ENCODE measurements around the gene DAPK3. TPM values are rescaled to one million over a fixed set of nuclear protein-coding genes. Genes with fewer than 3 reads are reported as not detected.

Gene DAPK3
- total and polyA plus RNA-seq, 2 experiments from 2014 or later, result 47.6 to 167 TPM

GRCh38 chr19:3983936-3984583 lies 13.2 kb upstream of the DAPK3 start:
- no peaks in the 10 kb centered on the region for H3K27me3 ChIP-seq (replicated peaks; ENCODE audit: insufficient read depth)
- H3K36me3 ChIP-seq (ENCODE audit: low read depth), result peaks cover 51% of the 10 kb centered on the region
- no peaks in the 10 kb centered on the region for H3K9me2 ChIP-seq (ENCODE audit: insufficient read depth)
- H2AFZ ChIP-seq, result no peak overlapping the region
- H3K9me3 ChIP-seq (ENCODE audit: low read depth), result no peaks in the 10 kb centered on the region
- DNase-seq, result peak; percentile 88
- peaks cover 37% of the 10 kb centered on the region for H3F3A ChIP-seq (ENCODE audit: insufficient read depth)
- H3K4me2 ChIP-seq (ENCODE audit: unreplicated experiment), result peak overlapping the region; percentile 88
- peak overlapping the region; percentile 99 for H3K9ac ChIP-seq
- H3K4me3 ChIP-seq, result peak overlapping the region; percentile 97
- H3K4me1 ChIP-seq (ENCODE audit: insufficient read depth), result peaks cover 17% of the 10 kb centered on the region
- WGBS, 2 experiments (ENCODE audit: low coverage in 1 of 2, low lambda C conversion rate in 2 of 2, missing lambda C conversion rate in 2 of 2), result 4 to 6% methylated on average over 29 to 30 of the region's 30 CpGs
- H3K27ac ChIP-seq, result peak overlapping the region; percentile 98
- in situ Hi-C loops (cut with MboI), result no loop called here
- peaks cover 28% of the 10 kb centered on the region for H4K20me1 ChIP-seq (ENCODE audit: insufficient read depth)
- H3K79me2 ChIP-seq (ENCODE audit: insufficient read depth), result peaks cover 67% of the 10 kb centered on the region
- TF ChIP-seq EZH2 (IDR thresholded peaks at IDR 0.05; ENCODE audit: insufficient read depth, poor library complexity, severe bottlenecking) (no peak), EZH2phosphoT487 (IDR thresholded peaks at IDR 0.05; ENCODE audit: insufficient read depth, low read depth) (no peak)

DNA sequence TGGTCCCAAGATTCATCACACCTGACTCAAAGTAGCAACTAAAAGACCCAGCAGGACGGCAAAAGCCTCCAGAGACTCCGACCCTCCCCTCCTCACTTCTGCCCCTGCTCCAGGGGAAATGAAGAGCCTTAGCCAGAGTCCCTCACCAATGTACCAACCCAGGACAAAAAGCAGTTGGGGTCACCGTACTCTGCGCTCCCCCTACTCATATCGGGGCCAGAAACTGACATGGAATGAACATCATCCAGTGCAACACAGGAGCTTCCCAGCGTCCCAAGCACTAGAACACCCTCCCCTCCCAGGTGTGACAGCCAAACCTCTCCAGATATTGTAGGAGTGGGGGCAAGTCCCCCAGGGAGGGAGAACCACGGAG lies 12.6 kb upstream of the DAPK3 start:
- Histone ChIP-seq H3K36me3 (ENCODE audit: low read depth) (peaks cover 55% of the 10 kb centered on the region), H3K79me2 (ENCODE audit: insufficient read depth) (peaks cover 71% of the 10 kb centered on the region), H2AFZ (no peak overlapping the region), H3K9me3 (ENCODE audit: low read depth) (no peaks in the 10 kb centered on the region), H3K9me2 (ENCODE audit: insufficient read depth) (no peaks in the 10 kb centered on the region), H3K4me3 (peak overlapping the region; percentile 97), H3K4me1 (ENCODE audit: insufficient read depth) (peaks cover 16% of the 10 kb centered on the region), H4K20me1 (ENCODE audit: insufficient read depth) (peaks cover 31% of the 10 kb centered on the region), H3K9ac (peak overlapping the region; percentile 99), H3K27me3 (replicated peaks; ENCODE audit: insufficient read depth) (no peaks in the 10 kb centered on the region), H3K4me2 (ENCODE audit: unreplicated experiment) (peak overlapping the region; percentile 88), H3K27ac (peak overlapping the region; percentile 98), H3F3A (ENCODE audit: insufficient read depth) (peaks cover 39% of the 10 kb centered on the region)
- TF ChIP-seq EZH2phosphoT487 (IDR thresholded peaks at IDR 0.05; ENCODE audit: insufficient read depth, low read depth) (no peak), EZH2 (IDR thresholded peaks at IDR 0.05; ENCODE audit: insufficient read depth, poor library complexity, severe bottlenecking) (no peak)
- in situ Hi-C loops (cut with MboI), result no loop called here
- WGBS, 2 experiments (ENCODE audit: low coverage in 1 of 2, low lambda C conversion rate in 2 of 2, missing lambda C conversion rate in 2 of 2), result 57 to 65% methylated on average over 7 of the region's 7 CpGs
- DNase-seq, result no peak

DNA sequence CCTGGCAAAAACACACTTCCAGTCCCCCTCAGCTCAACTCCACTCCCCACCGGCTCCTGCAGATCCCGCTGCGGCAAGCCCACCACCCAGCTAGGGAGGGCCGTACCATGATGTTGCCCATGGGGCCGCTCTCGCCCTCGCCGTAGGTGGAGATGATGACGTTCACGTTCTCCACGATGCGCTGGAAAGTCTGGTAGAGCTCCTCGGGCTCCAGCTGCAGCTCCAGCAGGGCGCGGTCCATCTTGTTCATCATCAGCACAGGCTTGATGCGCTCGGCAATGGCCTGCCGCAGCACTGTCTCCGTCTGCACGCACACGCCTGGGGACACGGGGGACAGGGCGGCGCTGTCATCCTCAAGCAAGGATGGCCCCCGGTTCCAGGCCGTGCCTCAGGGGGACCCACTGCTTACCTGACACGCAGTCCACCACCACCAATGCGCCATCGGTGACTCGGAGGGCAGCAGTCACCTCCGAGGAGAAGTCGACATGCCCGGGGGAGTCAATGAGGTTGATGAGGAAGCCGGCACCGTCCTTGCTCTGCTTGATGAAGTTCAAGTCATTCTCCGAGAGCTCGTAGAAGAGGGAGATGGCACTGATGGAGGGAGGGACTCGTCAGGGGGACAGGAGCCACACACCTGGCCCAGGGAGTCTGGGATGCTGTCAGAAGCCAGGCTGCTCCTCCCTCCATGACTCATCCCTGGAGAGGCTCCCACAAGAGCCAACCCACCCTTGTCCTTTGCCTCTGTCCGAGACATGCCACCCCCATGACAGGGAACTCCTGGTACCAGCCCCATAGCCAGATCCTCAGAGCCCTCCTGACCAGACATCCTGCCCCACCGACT lies 12.0 kb upstream of the DAPK3 start:
- Histone ChIP-seq H3K9me3 (ENCODE audit: low read depth) (no peaks in the 10 kb centered on the region), H3K79me2 (ENCODE audit: insufficient read depth) (peaks cover 77% of the 10 kb centered on the region), H3K4me1 (ENCODE audit: insufficient read depth) (peaks cover 16% of the 10 kb centered on the region), H3K4me3 (peak overlapping the region; percentile 97), H2AFZ (no peak overlapping the region), H3F3A (ENCODE audit: insufficient read depth) (peaks cover 40% of the 10 kb centered on the region), H4K20me1 (ENCODE audit: insufficient read depth) (peaks cover 31% of the 10 kb centered on the region), H3K27ac (peak overlapping the region; percentile 98), H3K9me2 (ENCODE audit: insufficient read depth) (no peaks in the 10 kb centered on the region), H3K4me2 (ENCODE audit: unreplicated experiment) (peak overlapping the region; percentile 88), H3K9ac (peak overlapping the region; percentile 99), H3K36me3 (ENCODE audit: low read depth) (peaks cover 60% of the 10 kb centered on the region), H3K27me3 (replicated peaks; ENCODE audit: insufficient read depth) (no peaks in the 10 kb centered on the region)
- in situ Hi-C loops (cut with MboI), result no loop called here
- WGBS, 2 experiments (ENCODE audit: low coverage in 1 of 2, low lambda C conversion rate in 2 of 2, missing lambda C conversion rate in 2 of 2), result 71 to 74% methylated on average over 38 to 40 of the region's 40 CpGs
- DNase-seq, result peak; percentile 89
- TF ChIP-seq EZH2phosphoT487 (IDR thresholded peaks at IDR 0.05; ENCODE audit: insufficient read depth, low read depth) (no peak), EZH2 (IDR thresholded peaks at IDR 0.05; ENCODE audit: insufficient read depth, poor library complexity, severe bottlenecking) (no peak)

- Histone ChIP-seq H3K27me3 (replicated peaks; ENCODE audit: insufficient read depth) (no peaks in the 10 kb centered on the region), H4K20me1 (ENCODE audit: insufficient read depth) (peaks cover 31% of the 10 kb centered on the region), H3K9me2 (ENCODE audit: insufficient read depth) (no peaks in the 10 kb centered on the region), H3K4me3 (0 out of 2 replicates have a peak overlapping the region, but pooled peaks have one; percentile 97), H3K79me2 (ENCODE audit: insufficient read depth) (peaks cover 87% of the 10 kb centered on the region), H3K9ac (0 out of 2 replicates have a peak overlapping the region, but pooled peaks have one; percentile 17), H3F3A (ENCODE audit: insufficient read depth) (peaks cover 50% of the 10 kb centered on the region), H3K4me2 (ENCODE audit: unreplicated experiment) (no peak overlapping the region), H3K4me1 (ENCODE audit: insufficient read depth) (peaks cover 11% of the 10 kb centered on the region), H3K27ac (peak overlapping the region; percentile 20; the same call in 1 of the 2 replicates), H2AFZ (no peak overlapping the region), H3K9me3 (ENCODE audit: low read depth) (no peaks in the 10 kb centered on the region), H3K36me3 (ENCODE audit: low read depth) (peaks cover 69% of the 10 kb centered on the region)
- in situ Hi-C loops (cut with MboI), result no loop called here
- peak; percentile 36 for DNase-seq
- WGBS, 2 experiments (ENCODE audit: low coverage in 1 of 2, low lambda C conversion rate in 2 of 2, missing lambda C conversion rate in 2 of 2), result 75 to 81% methylated on average over 39 of the region's 39 CpGs
- no peak for TF ChIP-seq EZH2 (IDR thresholded peaks at IDR 0.05; ENCODE audit: insufficient read depth, poor library complexity, severe bottlenecking)
- no peak for TF ChIP-seq EZH2phosphoT487 (IDR thresholded peaks at IDR 0.05; ENCODE audit: insufficient read depth, low read depth)
Measured at GRCh38 chr19:3981736-3982681, 11.1 kb upstream of the DAPK3 start.
